SK-N-MC (cell line): ENCODE measurements around the gene PYGL.

Experiments
- EZH2 ChIP-seq: fragments of 200-600 bp; sonication (generic); IDR thresholded peaks from one replicate; pipeline ENCODE4 v1.6.1; 2017; ENCODE audit warnings: antibody characterized with exemption
- POLR2AphosphoS5 ChIP-seq: IDR thresholded peaks from 2 replicates; pipeline ENCODE4 v1.6.1; 2012; ENCODE audit warnings: mild to moderate bottlenecking, low read depth, low read length, borderline replicate concordance

DNA sequence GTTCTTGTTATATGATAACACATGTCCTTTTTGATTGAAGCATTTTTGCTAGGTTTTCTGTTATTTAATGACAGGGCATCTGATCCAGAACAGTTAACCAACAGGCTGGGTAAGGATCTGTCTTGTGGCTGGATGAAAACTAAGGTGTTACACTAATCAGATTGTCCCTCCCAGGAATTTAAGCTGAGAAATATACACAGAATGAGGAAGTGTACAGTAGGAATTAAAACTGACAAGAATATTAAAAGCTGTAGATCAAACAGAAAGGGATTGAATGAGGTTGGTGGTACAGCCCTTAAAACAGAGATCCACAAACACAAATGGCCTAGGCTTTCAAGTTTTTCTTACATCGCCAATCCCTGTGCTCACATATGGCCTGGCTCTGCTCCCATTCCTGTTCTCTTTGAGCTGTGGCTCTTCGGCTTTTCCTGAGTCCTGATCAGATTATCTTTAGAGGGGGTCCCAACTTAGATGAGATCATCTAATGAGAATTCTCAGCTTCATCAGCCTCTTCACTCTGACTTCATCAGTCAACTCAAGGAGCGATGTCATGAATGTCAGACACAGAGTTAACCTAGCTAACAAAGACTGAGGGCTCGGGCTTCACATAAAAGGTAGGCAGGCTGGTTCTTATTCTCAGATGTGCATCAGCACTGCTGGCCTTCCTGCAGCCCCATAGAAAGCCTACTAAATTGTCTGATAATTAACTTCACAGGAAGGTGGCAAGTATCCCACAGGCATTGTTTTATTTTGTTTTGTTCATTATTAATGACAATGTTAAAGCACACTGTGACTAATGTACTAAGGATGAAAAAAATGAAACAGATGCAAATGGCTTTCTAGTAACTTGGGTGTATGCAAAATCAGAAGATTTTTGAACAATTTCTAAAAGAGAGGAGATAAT, 11.4 kb downstream of the PYGL start:
- TF ChIP-seq EZH2 (no peak), POLR2AphosphoS5 (no peak)
